Central memory CD8-positive, alpha-beta T cell (primary cell): ENCODE results near the gene ZNF141.

Experiments
- ATAC-seq: fragments of 150-1000 bp; cut with Tn5 transposase; replicated peaks from 2 replicates; pipeline ENCODE4 v1.10.0; 2022; ENCODE audit warnings: mild to moderate bottlenecking, moderate FRiP score, moderate number of reproducible peaks; ENCODE audit not compliant: poor library complexity, severe bottlenecking; ENCODE audit errors: extremely low read depth
- DNase-seq, 2 donors: peaks; one replicate each; pipeline ENCODE4 v3.0.0; 2021; ENCODE audit warnings: low spot score in 2 of 2
- H3K27ac Mint-ChIP-seq: one replicate; pipeline ENCODE4 v1.8.0; 2022; ENCODE audit warnings: low read depth, mild to moderate bottlenecking, moderate library complexity, mixed read lengths
- H3K27me3 Mint-ChIP-seq: one replicate; pipeline ENCODE4 v1.8.0; 2022; ENCODE audit warnings: mixed read lengths
- H3K36me3 Mint-ChIP-seq: one replicate; pipeline ENCODE4 v1.8.0; 2022; ENCODE audit warnings: mild to moderate bottlenecking, moderate library complexity, mixed read lengths; ENCODE audit not compliant: insufficient read depth
- H3K4me1 Mint-ChIP-seq: one replicate; pipeline ENCODE4 v1.8.0; 2022; ENCODE audit warnings: mixed read lengths
- H3K4me3 Mint-ChIP-seq: one replicate; pipeline ENCODE4 v1.8.0; 2022; ENCODE audit warnings: mild to moderate bottlenecking, moderate library complexity, mixed read lengths
- H3K9me3 Mint-ChIP-seq: one replicate; pipeline ENCODE4 v1.8.0; 2022; ENCODE audit warnings: mixed read lengths

Gene ZNF141

GRCh38 chr4:422587-422986 lies 85.0 kb downstream of the ZNF141 start:
- Mint-ChIP-seq H3K4me3 (no peak overlapping the region), H3K27ac (no peak overlapping the region), H3K36me3 (no peaks in the 10 kb centered on the region), H3K4me1 (no peaks in the 10 kb centered on the region), H3K27me3 (no peaks in the 10 kb centered on the region), H3K9me3 (peaks cover 27% of the 10 kb centered on the region)
- DNase-seq (no peak), ATAC-seq (no peak)
